B cell (primary cell): ENCODE measurements around the gene PNRC2. TPM values are rescaled to one million over a fixed set of nuclear protein-coding genes. Genes with fewer than 3 reads are reported as not detected.
A peak's percentile ranks its signal among the peaks of the same experiment; 100 is the strongest.

Experiments used
- ATAC-seq: fragments of 200-7000 bp; cut with Tn5 transposase; one replicate; pipeline ENCODE4 v1.10.0; 2021; ENCODE audit warnings: low read depth, mild to moderate bottlenecking, moderate number of reproducible peaks, moderate library complexity
- CTCF ChIA-PET: fragments of 350-600 bp; sonication (Branson Sonifier 250); formaldehyde crosslinking; loops from one replicate; lab custom pipeline; 2021; ENCODE audit warnings: antibody characterized with exemption, inconsistent platforms; lab: Charles Lee
- POLR2A ChIA-PET: fragments of 350-600 bp; sonication (Branson Sonifier 250); formaldehyde crosslinking; loops from one replicate; lab custom pipeline; 2021; ENCODE audit warnings: antibody characterized with exemption; lab: Charles Lee
- DNase-seq: peaks from one replicate; pipeline ENCODE4 v3.0.0; 2013
- H2AFZ ChIP-seq: 2 replicates; pipeline ENCODE4 v1.6.1; 2012; ENCODE audit warnings: mild to moderate bottlenecking, low read depth, low read length; ENCODE audit not compliant: insufficient read depth, poor library complexity, severe bottlenecking
- H3K27ac ChIP-seq, 2 donors: 1 replicate in 1 of 2; 2 replicates in 1 of 2; pipeline ENCODE4 v1.5.1; 2012 to 2013; ENCODE audit warnings: low read length in 2 of 2, mild to moderate bottlenecking in 2 of 2, moderate library complexity in 1 of 2
- H3K27me3 ChIP-seq, 4 experiments: fragments of 200-600 bp in 1 of 4; sonication (generic) in 1 of 4; replicated peaks in 1 of 4; 1 replicate in 2 of 4; 2 replicates in 2 of 4; pipeline versions ENCODE4 v1.6.1 to v1.7.0; 2013 to 2016; ENCODE audit warnings: low read length in 3 of 4, mild to moderate bottlenecking in 2 of 4, mixed read lengths in 1 of 4, moderate library complexity in 1 of 4; ENCODE audit not compliant: insufficient read depth in 4 of 4, control insufficient read depth in 3 of 4; ENCODE audit errors: control extremely low read depth in 1 of 4
- H3K36me3 ChIP-seq, 2 experiments: replicated peaks in 1 of 2; 1 replicate in 1 of 2; 2 replicates in 1 of 2; pipeline versions ENCODE4 v1.6.1 to v1.7.1; 2013; ENCODE audit warnings: low read length in 1 of 2; ENCODE audit not compliant: insufficient read depth in 2 of 2, control insufficient read depth in 1 of 2; ENCODE audit errors: control extremely low read depth in 1 of 2, extremely low read depth in 1 of 2
- H3K4me1 ChIP-seq, 2 donors: fragments of 200-600 bp in 1 of 2; sonication (generic) in 1 of 2; 1 replicate in 1 of 2; 2 replicates in 1 of 2; pipeline versions ENCODE4 v1.5.1 to v1.6.1; 2013 to 2017; ENCODE audit warnings: low read length in 2 of 2; ENCODE audit not compliant: control insufficient read depth in 2 of 2, insufficient read depth in 2 of 2
- H3K4me2 ChIP-seq: replicated peaks from 2 replicates; pipeline ENCODE3; 2012; ENCODE audit warnings: mild to moderate bottlenecking, low read depth, low read length; ENCODE audit not compliant: poor library complexity, severe bottlenecking
- H3K4me3 ChIP-seq, 5 experiments: fragments of 200-600 bp in 1 of 5; sonication (generic) in 1 of 5; 1 replicate in 3 of 5; 2 replicates in 2 of 5; pipeline versions ENCODE4 v1.5.1 to v1.7.0; 2011 to 2016; ENCODE audit warnings: low read length in 4 of 5, mild to moderate bottlenecking in 4 of 5, low read depth in 2 of 5, control low read depth in 1 of 5, moderate library complexity in 1 of 5; ENCODE audit not compliant: insufficient read depth in 1 of 5; ENCODE audit errors: control extremely low read depth in 1 of 5, extremely low read depth in 1 of 5
- H3K79me2 ChIP-seq: fragments of 200-600 bp; sonication (generic); one replicate; pipeline ENCODE4 v1.6.0; 2016; ENCODE audit warnings: low read length; ENCODE audit not compliant: control insufficient read depth, insufficient read depth
- H3K9ac ChIP-seq: fragments of 200-600 bp; sonication (generic); 2 replicates; pipeline ENCODE4 v1.6.1; 2017; ENCODE audit warnings: mild to moderate bottlenecking, low read length, moderate library complexity
- H3K9me3 ChIP-seq, 3 donors: one replicate each; pipeline versions ENCODE4 v1.6.1 to v1.7.1; 2013; ENCODE audit warnings: low read length in 2 of 3; ENCODE audit not compliant: control insufficient read depth in 2 of 3, insufficient read depth in 1 of 3; ENCODE audit errors: control extremely low read depth in 1 of 3
- H4K20me1 ChIP-seq: 2 replicates; pipeline ENCODE4 v1.6.0; 2012; ENCODE audit warnings: mild to moderate bottlenecking, low read length; ENCODE audit not compliant: insufficient read depth, control insufficient read depth, poor library complexity, severe bottlenecking
- H3K27ac Mint-ChIP-seq: one replicate; pipeline ENCODE4 v1.8.0; 2021; ENCODE audit warnings: mixed read lengths
- H3K27me3 Mint-ChIP-seq: one replicate; pipeline ENCODE4 v1.8.0; 2021; ENCODE audit warnings: mixed read lengths
- H3K4me1 Mint-ChIP-seq: one replicate; pipeline ENCODE4 v1.8.0; 2021; ENCODE audit warnings: mixed read lengths
- H3K4me3 Mint-ChIP-seq: one replicate; pipeline ENCODE4 v1.8.0; 2021; ENCODE audit warnings: mixed read lengths
- H3K9me3 Mint-ChIP-seq: one replicate; pipeline ENCODE4 v1.8.0; 2022; ENCODE audit warnings: mixed read lengths; ENCODE audit not compliant: insufficient read depth
- CTCF ChIP-seq: fragments of 200-600 bp; IDR thresholded peaks from one replicate; pipeline ENCODE4 v1.8.0; 2022; ENCODE audit warnings: antibody characterized with exemption, mild to moderate bottlenecking
- EZH2 ChIP-seq: IDR thresholded peaks from 2 replicates; pipeline ENCODE4 v1.6.1; 2012; ENCODE audit warnings: borderline replicate concordance, low read depth, mild to moderate bottlenecking, moderate library complexity, low read length; ENCODE audit not compliant: insufficient read depth, poor library complexity, severe bottlenecking
- WGBS: methylation state at CpG from one replicate; pipeline ENCODE4 v1.1.5; 2013; ENCODE audit warnings: missing lambda C conversion rate; ENCODE audit not compliant: insufficient coverage; 5-methylcytosine and 5-hydroxymethylcytosine counted together
- intact Hi-C: fragments of 100-400 bp; cut with micrococcal nuclease; formaldehyde crosslinking; loops from one replicate; pipeline ENCODE4 v1.10.0; 2022
- polyA minus RNA-seq: library from RNA; depleted of rRNA, polyadenylated mRNA; stranded (reverse); fragments of >200 nt; gene quantifications from 2 replicates; pipeline ENCODE4 v1.2.3, GENCODE V29; 2012
- polyA plus RNA-seq: library from polyadenylated mRNA; depleted of rRNA; stranded (reverse); fragments of >200 nt; gene quantifications from 2 replicates; pipeline ENCODE4 v1.2.3, GENCODE V29; 2012
- total RNA-seq, 2 donors: library from RNA; stranded (reverse); fragments of 120-200 nt in 1 of 2; gene quantifications; 1 replicate in 1 of 2; 2 replicates in 1 of 2; pipeline versions ENCODE4 v1.2.3 to v1.2.4, GENCODE V29; 2013 to 2022

PNRC2 gene
- total RNA-seq: 168 and 174 TPM in 2 replicates
- total RNA-seq (2013): 201 TPM
- 89.8 and 104 TPM in 2 replicates for polyA plus RNA-seq
- polyA minus RNA-seq: 88.8 and 100 TPM in 2 replicates

GRCh38 chr1:23959461-23960290 is at the start of gene PNRC2:
Gene PNRC2 (plus strand): TSS chr1:23959828. CDS start chr1:23961458, 1,630 bp downstream.
- H3K4me1 ChIP-seq: peaks cover 53 to 56% of the 10 kb centered on the region in 2 donors
- peak within 1 kb of the TSS; percentile 92 for H3K9ac ChIP-seq
- peak within 1 kb of the TSS; percentile 90 for H3K4me2 ChIP-seq
- peak within 1 kb of the TSS; percentile 88 to 99 (median 97) for H3K4me3 ChIP-seq
- ChIA-PET CTCF (interaction anchor here (0.6 to 3.2 kb wide), 12 partner anchors 10 to 188 kb away, joined by 3 to 19 read pairs (median 6); partner anchors contain the start of gene SRSF10), POLR2A (interaction anchor here (0.6 to 4.6 kb wide), 16 partner anchors 14 to 427 kb away, joined by 3 to 36 read pairs (median 4); partner anchors contain the start of genes CNR2 and SRSF10)
- Mint-ChIP-seq H3K9me3 (no peaks in the 10 kb centered on the region), H3K27me3 (no peaks in the 10 kb centered on the region), H3K27ac (peak within 1 kb of the TSS; percentile 100), H3K4me1 (peaks cover 72% of the 10 kb centered on the region), H3K4me3 (peak within 1 kb of the TSS; percentile 100)
- ATAC-seq: peak; percentile 79
- no peaks in the 10 kb centered on the region for H3K27me3 ChIP-seq
- intact Hi-C loops: loop anchor here (1.0 to 2.0 kb wide), 6 partner anchors 21 to 543 kb away; partner anchors contain the start of genes CNR2, FUCA1, GALE and RCAN3
- H3K79me2 ChIP-seq: peaks cover 29% of the 10 kb centered on the region
- peak within 1 kb of the TSS; percentile 93 to 98 for H3K27ac ChIP-seq
- TF ChIP-seq CTCF (no peak), EZH2 (no peak)
- peaks cover 6 to 30% of the 10 kb centered on the region in 2 experiments for H3K36me3 ChIP-seq
- H2AFZ ChIP-seq: peak within 1 kb of the TSS; percentile 75
- DNase-seq: peak; percentile 96
- WGBS: under 1% methylated on average over 82 of the region's 84 CpGs
- H3K9me3 ChIP-seq: no peaks in the 10 kb centered on the region
- H4K20me1 ChIP-seq: peaks cover 8% of the 10 kb centered on the region
